Rectal smooth muscle tissue (tissue), 1 donor: ENCODE results near the gene REEP6.

Experiments used
- H3K27ac ChIP-seq: one replicate; pipeline ENCODE4 v1.7.0; 2013; ENCODE audit warnings: low read depth, low read length, inconsistent platforms
- H3K27me3 ChIP-seq: one replicate; pipeline ENCODE4 v1.7.0; 2013; ENCODE audit warnings: low read length; ENCODE audit not compliant: control insufficient read depth, insufficient read depth
- H3K36me3 ChIP-seq: one replicate; pipeline ENCODE4 v1.7.0; 2013; ENCODE audit warnings: low read length; ENCODE audit not compliant: control insufficient read depth, insufficient read depth
- H3K4me1 ChIP-seq: one replicate; pipeline ENCODE4 v1.7.0; 2013; ENCODE audit warnings: low read length; ENCODE audit not compliant: control insufficient read depth, insufficient read depth
- H3K4me3 ChIP-seq: one replicate; pipeline ENCODE4 v1.7.0; 2013; ENCODE audit warnings: low read length
- H3K9ac ChIP-seq: one replicate; pipeline ENCODE4 v1.7.0; 2013; ENCODE audit warnings: low read length

Gene REEP6

GRCh38 chr19:1491114-1491848, at the start of gene REEP6:
REEP6 (plus strand) TSS chr19:1491181; CDS start chr19:1491270, 89 bp downstream.
- Histone ChIP-seq H3K4me1 (no peaks in the 10 kb centered on the region), H3K27me3 (peaks cover 5% of the 10 kb centered on the region), H3K36me3 (no peaks in the 10 kb centered on the region), H3K4me3 (peak within 1 kb of the TSS; percentile 83), H3K9ac (no peak within 1 kb of the TSS), H3K27ac (peak within 1 kb of the TSS; percentile 81)

- no peak overlapping the region for H3K4me3 ChIP-seq
- peaks cover 8% of the 10 kb centered on the region for H3K4me1 ChIP-seq
- peaks cover 2% of the 10 kb centered on the region for H3K27me3 ChIP-seq
- H3K9ac ChIP-seq: no peak overlapping the region
- H3K27ac ChIP-seq: no peak overlapping the region
- H3K36me3 ChIP-seq: peaks cover 12% of the 10 kb centered on the region
These were observed 49.1 kb upstream of the REEP6 start for GRCh38 chr19:1441677-1442438.

- H3K36me3 ChIP-seq: peaks cover 10% of the 10 kb centered on the region
- H3K27me3 ChIP-seq: peaks cover 31% of the 10 kb centered on the region
- H3K4me1 ChIP-seq: peaks cover 3% of the 10 kb centered on the region
- peak overlapping the region; percentile 62 for H3K4me3 ChIP-seq
- no peak overlapping the region for H3K9ac ChIP-seq
- H3K27ac ChIP-seq: no peak overlapping the region
These were observed 45.6 kb upstream of the REEP6 start for GRCh38 chr19:1445185-1445931.

GRCh38 chr19:1445932-1446712, 44.9 kb upstream of the REEP6 start:
- Histone ChIP-seq H3K9ac (no peak overlapping the region), H3K4me1 (peaks cover 3% of the 10 kb centered on the region), H3K27me3 (peaks cover 39% of the 10 kb centered on the region), H3K36me3 (peaks cover 2% of the 10 kb centered on the region), H3K4me3 (no peak overlapping the region), H3K27ac (no peak overlapping the region)

- peak overlapping the region; percentile 21 for H3K4me3 ChIP-seq
These were observed 44.1 kb upstream of the REEP6 start for GRCh38 chr19:1446713-1447481.

GRCh38 chr19:1447504-1447903, 43.5 kb upstream of the REEP6 start:
- H3K27me3 ChIP-seq: peaks cover 45% of the 10 kb centered on the region
- H3K4me3 ChIP-seq: no peak overlapping the region
- H3K36me3 ChIP-seq: peaks cover 2% of the 10 kb centered on the region
- H3K4me1 ChIP-seq: peaks cover 3% of the 10 kb centered on the region
- H3K27ac ChIP-seq: no peak overlapping the region
- no peak overlapping the region for H3K9ac ChIP-seq

More at GRCh38 chr19:1446713-1447481, 44.1 kb upstream of the REEP6 start:
- Histone ChIP-seq H3K4me1 (peaks cover 3% of the 10 kb centered on the region), H3K36me3 (peaks cover 2% of the 10 kb centered on the region), H3K27ac (no peak overlapping the region), H3K27me3 (peaks cover 40% of the 10 kb centered on the region), H3K9ac (no peak overlapping the region)

GRCh38 chr19:1447944-1448343, 43.0 kb upstream of the REEP6 start:
- Histone ChIP-seq H3K27ac (no peak overlapping the region), H3K36me3 (no peaks in the 10 kb centered on the region), H3K4me3 (no peak overlapping the region), H3K9ac (no peak overlapping the region), H3K27me3 (peaks cover 49% of the 10 kb centered on the region), H3K4me1 (peaks cover 3% of the 10 kb centered on the region)

- Histone ChIP-seq H3K27me3 (peaks cover 61% of the 10 kb centered on the region), H3K36me3 (no peaks in the 10 kb centered on the region), H3K4me3 (no peak within 1 kb of the TSS), H3K27ac (no peak within 1 kb of the TSS), H3K4me1 (peaks cover 3% of the 10 kb centered on the region), H3K9ac (no peak within 1 kb of the TSS)
These were observed 41.2 kb upstream of the REEP6 start, which contains the start of gene APC2 for GRCh38 chr19:1449467-1450442. APC2 (plus strand) TSS chr19:1450121; CDS start chr19:1453002, 2,881 bp downstream.

GRCh38 chr19:1450735-1451731, 39.9 kb upstream of the REEP6 start:
- H3K27ac ChIP-seq: no peak overlapping the region
- no peak overlapping the region for H3K4me3 ChIP-seq
- H3K27me3 ChIP-seq: peaks cover 68% of the 10 kb centered on the region
- H3K4me1 ChIP-seq: no peaks in the 10 kb centered on the region
- H3K36me3 ChIP-seq: no peaks in the 10 kb centered on the region
- no peak overlapping the region for H3K9ac ChIP-seq
